Psoas muscle (tissue), 8 donors: ENCODE results near the gene KCTD16. TPM values are rescaled to one million over a fixed set of nuclear protein-coding genes. Genes with fewer than 3 reads are reported as not detected.

Experiments used
- ATAC-seq, 4 donors: fragments of 200-7000 bp; cut with Tn5 transposase; one replicate each; pipeline ENCODE4 v1.9.1; 2020; ENCODE audit warnings: moderate library complexity in 3 of 4, mild to moderate bottlenecking in 2 of 4
- DNase-seq, 2 donors: peaks; one replicate each; pipeline ENCODE4 v3.0.0-alpha.2; 2020
- H3K27ac ChIP-seq: fragments of 200-600 bp; one replicate; pipeline ENCODE4 v1.8.0; 2022
- H3K27me3 ChIP-seq, 3 donors: fragments of 200-600 bp in 1 of 3; one replicate each; pipeline versions ENCODE4 v1.6.1 to v1.8.0; 2013 to 2022; ENCODE audit warnings: low read length in 2 of 3, mild to moderate bottlenecking in 2 of 3, moderate library complexity in 1 of 3; ENCODE audit not compliant: insufficient read depth in 3 of 3
- H3K36me3 ChIP-seq, 2 donors: fragments of 200-600 bp in 1 of 2; one replicate each; pipeline versions ENCODE4 v1.6.1 to v1.8.0; 2013 to 2022; ENCODE audit warnings: low read depth in 1 of 2, mild to moderate bottlenecking in 1 of 2, moderate library complexity in 1 of 2; ENCODE audit not compliant: insufficient read depth in 1 of 2
- H3K4me1 ChIP-seq: fragments of 200-600 bp; one replicate; pipeline ENCODE4 v1.8.0; 2022
- H3K4me3 ChIP-seq: fragments of 200-600 bp; one replicate; pipeline ENCODE4 v1.8.0; 2022; ENCODE audit warnings: mild to moderate bottlenecking
- H3K9me3 ChIP-seq: fragments of 200-600 bp; one replicate; pipeline ENCODE4 v1.8.0; 2022
- CTCF ChIP-seq: fragments of 200-600 bp; IDR thresholded peaks from one replicate; pipeline ENCODE4 v1.8.0; 2022; ENCODE audit warnings: antibody characterized with exemption
- WGBS, 3 donors: extraction: QIAGEN DNeasy Blood & Tissue Kit; methylation state at CpG; one replicate each; pipeline versions ENCODE4 v1.1.6 to v1.1.7; 2013; 5-methylcytosine and 5-hydroxymethylcytosine counted together
- intact Hi-C, 2 donors: fragments of 100-400 bp; cut with DNase I; formaldehyde crosslinking; loops; one replicate each; pipeline versions ENCODE4 v1.11.0 to v1.14.2; 2022
- polyA plus RNA-seq, 3 donors: library from polyadenylated mRNA; stranded (reverse); fragments of 200-250 nt; gene quantifications; one replicate each; pipeline ENCODE4 v1.2.3, GENCODE V29; 2013
- total RNA-seq, 4 donors: library from RNA; stranded (reverse); fragmentation: NEBNext Ultra II Directional in 2 of 4; extraction: Animal tissue kit (Norgen Biotek cat#: 25700) in 2 of 4; gene quantifications; one replicate each; pipeline versions ENCODE4 v1.2.1 to v1.2.4, GENCODE V29; 2021 to 2023
- donor health status: healthy with polysubstance abuse.
- donor health status: DM: no; HTN: no; CAD: no; lungs with moderate emphysema.
- donor health status: Bipolar disorder and iron deficiency.
- donor health status: healthy.
- donor health status: DM: yes; HTN: yes; CAD: no.
- donor health status: DM: no; HTN: no; CAD: no.
- donor health status: DM: no; HTN: no; CAD: no.
- donor health status: DM: yes; HTN: yes; CAD: no.

The KCTD16 gene
- total and polyA plus RNA-seq, 7 donors, result 0.01 to 0.04 (median 0.01) TPM; not detected in 4

- Histone ChIP-seq H3K27ac (no peak overlapping the region), H3K9me3 (no peaks in the 10 kb centered on the region), H3K27me3 (no peaks in the 10 kb centered on the region), H3K4me1 (no peaks in the 10 kb centered on the region), H3K36me3 (no peaks in the 10 kb centered on the region), H3K4me3 (no peak overlapping the region)
- DNase-seq (no peak), ATAC-seq (no peak)
- WGBS, 3 donors, result 8 to 10% (median 8%) methylated on average over 1 of the region's 1 CpG
- intact Hi-C loops, result loop anchor here in 1 of 2 donors (10.0 kb wide), 1 partner anchor 185 kb away; no protein-coding TSS in a partner anchor
- no peak for TF ChIP-seq CTCF
Observed at GRCh38 chr5:144390133-144390532, 219.5 kb downstream of the KCTD16 start.

- WGBS, 3 donors, result 74 to 79% (median 76%) methylated on average over 2 of the region's 2 CpGs
- intact Hi-C loops, result loop anchor here in 1 of 2 donors (10.0 kb wide), 1 partner anchor 186 kb away; no protein-coding TSS in a partner anchor
Observed at GRCh38 chr5:144391044-144391443, 220.4 kb downstream of the KCTD16 start.

GRCh38 chr5:144393641-144394435, 223.2 kb downstream of the KCTD16 start:
- intact Hi-C loops, result loop anchor here in 1 of 2 donors (10.0 kb wide), 1 partner anchor 189 kb away; no protein-coding TSS in a partner anchor
- no peaks in the 10 kb centered on the region for H3K9me3 ChIP-seq
- no peaks in the 10 kb centered on the region for H3K36me3 ChIP-seq
- 29 to 49% (median 38%) methylated on average over 4 of the region's 4 CpGs for WGBS, 3 donors
- no peaks in the 10 kb centered on the region for H3K27me3 ChIP-seq
- H3K4me1 ChIP-seq, result no peaks in the 10 kb centered on the region
- ATAC-seq (no peak), DNase-seq (no peak)
- no peak for TF ChIP-seq CTCF
- H3K27ac ChIP-seq, result no peak overlapping the region
- H3K4me3 ChIP-seq, result no peak overlapping the region

More at GRCh38 chr5:144391044-144391443, 220.4 kb downstream of the KCTD16 start:
- ATAC-seq (no peak), DNase-seq (no peak)
- no peaks in the 10 kb centered on the region for H3K27me3 ChIP-seq
- H3K36me3 ChIP-seq, result no peaks in the 10 kb centered on the region
- no peaks in the 10 kb centered on the region for H3K9me3 ChIP-seq
- no peak for TF ChIP-seq CTCF
- H3K4me3 ChIP-seq, result no peak overlapping the region
- no peak overlapping the region for H3K27ac ChIP-seq
- no peaks in the 10 kb centered on the region for H3K4me1 ChIP-seq

GRCh38 chr5:144395704-144396103, 225.0 kb downstream of the KCTD16 start:
- 40 to 61% (median 55%) methylated on average over 1 of the region's 1 CpG for WGBS, 3 donors
- no peaks in the 10 kb centered on the region for H3K4me1 ChIP-seq
- intact Hi-C loops, result loop anchor here in 1 of 2 donors (10.0 kb wide), 1 partner anchor 191 kb away; no protein-coding TSS in a partner anchor
- H3K4me3 ChIP-seq, result no peak overlapping the region
- no peaks in the 10 kb centered on the region for H3K27me3 ChIP-seq
- no peak for DNase-seq
- ATAC-seq, result no peak
- no peak overlapping the region for H3K27ac ChIP-seq
- no peak for TF ChIP-seq CTCF
- H3K9me3 ChIP-seq, result no peaks in the 10 kb centered on the region
- H3K36me3 ChIP-seq, result no peaks in the 10 kb centered on the region
